ENCODE measurements around the gene GSTP1.
"Not testable (repeated sequence)": the region's sequence is repeated elsewhere in the genome, so short reads cannot be mapped to it uniquely, and the experiment has no call there.

DNA sequence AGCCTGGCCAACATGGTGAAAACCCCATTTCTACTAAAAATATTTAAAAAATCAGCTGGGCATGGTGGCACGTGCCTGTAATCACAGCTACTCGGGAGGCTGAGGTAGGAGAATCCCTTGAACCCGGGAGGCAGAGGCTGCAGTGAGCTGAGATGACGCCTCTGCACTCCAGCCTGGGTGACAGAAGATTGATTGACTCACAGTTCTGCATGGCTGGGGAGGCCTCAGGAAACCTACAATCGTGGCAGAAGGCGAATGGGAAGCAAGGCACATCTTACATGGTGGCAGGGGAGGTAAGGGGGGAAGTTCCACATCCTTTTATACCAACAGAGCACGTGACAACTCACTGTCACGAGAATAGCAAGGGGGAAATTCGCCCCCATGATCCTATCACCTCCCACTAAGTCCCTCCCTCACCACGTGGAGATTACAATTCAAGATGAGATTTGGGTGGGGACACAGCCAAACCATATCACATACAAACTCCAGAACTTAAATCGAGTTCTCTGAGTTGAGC, 5.3 kb downstream of the GSTP1 start:
- TF ChIP-seq ZNF274 (IDR thresholded peaks at IDR 0.05; ENCODE audit: low read depth, low read length); SUZ12 (IDR thresholded peaks at IDR 0.05; ENCODE audit: extremely low read depth, insufficient read depth, insufficient read length); YY1 (IDR thresholded peaks at IDR 0.05; ENCODE audit: insufficient read depth, insufficient read length): not testable (repeated sequence)
